ENCODE data around the gene RNF182. TPM values are rescaled to one million over a fixed set of nuclear protein-coding genes. Genes with fewer than 3 reads are reported as not detected.

RNF182 gene
- polyA plus RNA-seq, 3 donors = not detected

- no peak overlapping the region for H3K9ac ChIP-seq (ENCODE audit: insufficient read depth, low read length, poor library complexity, severe bottlenecking)
- TF ChIP-seq, protein P1, sequence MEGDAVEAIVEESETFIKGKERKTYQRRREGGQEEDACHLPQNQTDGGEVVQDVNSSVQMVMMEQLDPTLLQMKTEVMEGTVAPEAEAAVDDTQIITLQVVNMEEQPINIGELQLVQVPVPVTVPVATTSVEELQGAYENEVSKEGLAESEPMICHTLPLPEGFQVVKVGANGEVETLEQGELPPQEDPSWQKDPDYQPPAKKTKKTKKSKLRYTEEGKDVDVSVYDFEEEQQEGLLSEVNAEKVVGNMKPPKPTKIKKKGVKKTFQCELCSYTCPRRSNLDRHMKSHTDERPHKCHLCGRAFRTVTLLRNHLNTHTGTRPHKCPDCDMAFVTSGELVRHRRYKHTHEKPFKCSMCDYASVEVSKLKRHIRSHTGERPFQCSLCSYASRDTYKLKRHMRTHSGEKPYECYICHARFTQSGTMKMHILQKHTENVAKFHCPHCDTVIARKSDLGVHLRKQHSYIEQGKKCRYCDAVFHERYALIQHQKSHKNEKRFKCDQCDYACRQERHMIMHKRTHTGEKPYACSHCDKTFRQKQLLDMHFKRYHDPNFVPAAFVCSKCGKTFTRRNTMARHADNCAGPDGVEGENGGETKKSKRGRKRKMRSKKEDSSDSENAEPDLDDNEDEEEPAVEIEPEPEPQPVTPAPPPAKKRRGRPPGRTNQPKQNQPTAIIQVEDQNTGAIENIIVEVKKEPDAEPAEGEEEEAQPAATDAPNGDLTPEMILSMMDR (IDR thresholded peaks at IDR 0.05) = no peak
- no CpG with 5 or more reads among the region's 2 CpGs for WGBS (ENCODE audit: insufficient coverage)
- no peak overlapping the region for H2AFZ ChIP-seq (ENCODE audit: insufficient read depth, low read depth, low read length, poor library complexity, severe bottlenecking)
- H3K36me3 Mint-ChIP-seq = no peaks in the 10 kb centered on the region
- intact Hi-C loops (cut with micrococcal nuclease) = no loop called here
- H3K4me2 ChIP-seq (replicated peaks; ENCODE audit: extremely low read depth, low read length, poor library complexity, severe bottlenecking) = no peak overlapping the region
- no peaks in the 10 kb centered on the region for H3K36me3 ChIP-seq (replicated peaks in 1 of 2; ENCODE audit: control insufficient read depth in 1 of 2, insufficient read depth in 2 of 2, low read length in 2 of 2)
- H3K4me1 Mint-ChIP-seq = peaks cover 13% of the 10 kb centered on the region
- H3K4me3 ChIP-seq (replicated peaks in 1 of 3; ENCODE audit: low read depth in 2 of 3, low read length in 3 of 3) = no peak overlapping the region
- no peak for DNase-seq
- no peak overlapping the region for H3K27ac ChIP-seq (ENCODE audit: low read depth in 1 of 2, low read length in 2 of 2)
- H3K27me3 ChIP-seq (ENCODE audit: control insufficient read depth in 2 of 2, insufficient read depth in 2 of 2, low read length in 2 of 2) = no peaks in the 10 kb centered on the region
- H3K9me3 ChIP-seq (replicated peaks in 1 of 2; ENCODE audit: control insufficient read depth in 1 of 2, insufficient read depth in 1 of 2, low read length in 2 of 2) = no peaks in the 10 kb centered on the region
- H3K27me3 Mint-ChIP-seq (ENCODE audit: low read depth in 3 of 3) = peaks cover 2 to 5% (median 3%) of the 10 kb centered on the region in 3 donors
- no peaks in the 10 kb centered on the region for H3K79me2 ChIP-seq (ENCODE audit: insufficient read depth, low read length)
- no peaks in the 10 kb centered on the region for H4K20me1 ChIP-seq (ENCODE audit: insufficient read depth, low read length)
- H3K4me1 ChIP-seq (ENCODE audit: control insufficient read depth in 1 of 2, insufficient read depth in 2 of 2, low read length in 2 of 2) = peaks cover 9 to 13% of the 10 kb centered on the region in 2 donors
- peak overlapping the region in 1 of 7 donors; percentile 36 for H3K27ac Mint-ChIP-seq
- H3K4me3 Mint-ChIP-seq = no peak overlapping the region
- H3K9me3 Mint-ChIP-seq = peaks cover 0 to 7% (median 0%) of the 10 kb centered on the region in 7 donors
These were observed 95.8 kb downstream of the RNF182 start for GRCh38 chr6:14020551-14020950.

DNA sequence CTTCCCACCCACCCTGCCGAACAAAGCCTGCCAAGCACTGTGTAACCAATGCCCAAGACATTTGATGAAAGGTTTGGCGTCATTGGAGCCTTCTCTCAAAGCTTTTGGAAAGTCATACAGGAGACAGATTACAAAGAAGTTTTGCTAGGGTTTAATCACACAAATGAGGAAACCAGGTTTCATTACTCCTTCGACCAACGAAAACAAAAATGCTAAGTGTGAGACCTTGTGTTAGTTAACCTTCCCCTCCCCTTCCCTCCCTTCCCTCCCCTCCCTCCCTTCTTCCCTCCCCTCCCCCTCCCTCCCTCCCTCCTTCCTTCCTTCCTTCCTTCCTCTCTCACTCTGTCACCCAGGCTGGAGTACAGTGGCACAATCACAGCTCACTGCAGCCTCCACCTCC lies 96.7 kb downstream of the RNF182 start:
- no peak overlapping the region for H3K4me3 Mint-ChIP-seq
- H3K36me3 Mint-ChIP-seq = no peaks in the 10 kb centered on the region
- peaks cover 0 to 5% (median 3%) of the 10 kb centered on the region in 3 donors for H3K27me3 Mint-ChIP-seq (ENCODE audit: low read depth in 3 of 3)
- peaks cover 0 to 7% (median 0%) of the 10 kb centered on the region in 7 donors for H3K9me3 Mint-ChIP-seq
- Histone ChIP-seq H3K9ac (ENCODE audit: insufficient read depth, low read length, poor library complexity, severe bottlenecking) (no peak overlapping the region), H3K79me2 (ENCODE audit: insufficient read depth, low read length) (no peaks in the 10 kb centered on the region), H3K4me3 (replicated peaks in 1 of 3; ENCODE audit: low read depth in 2 of 3, low read length in 3 of 3) (no peak overlapping the region), H3K4me1 (ENCODE audit: control insufficient read depth in 1 of 2, insufficient read depth in 2 of 2, low read length in 2 of 2) (peaks cover 11 to 15% of the 10 kb centered on the region in 2 donors), H3K27me3 (ENCODE audit: control insufficient read depth in 2 of 2, insufficient read depth in 2 of 2, low read length in 2 of 2) (no peaks in the 10 kb centered on the region), H3K27ac (ENCODE audit: low read depth in 1 of 2, low read length in 2 of 2) (no peak overlapping the region), H2AFZ (ENCODE audit: insufficient read depth, low read depth, low read length, poor library complexity, severe bottlenecking) (no peak overlapping the region), H3K36me3 (replicated peaks in 1 of 2; ENCODE audit: control insufficient read depth in 1 of 2, insufficient read depth in 2 of 2, low read length in 2 of 2) (no peaks in the 10 kb centered on the region), H3K4me2 (replicated peaks; ENCODE audit: extremely low read depth, low read length, poor library complexity, severe bottlenecking) (no peak overlapping the region), H4K20me1 (ENCODE audit: insufficient read depth, low read length) (no peaks in the 10 kb centered on the region), H3K9me3 (replicated peaks in 1 of 2; ENCODE audit: control insufficient read depth in 1 of 2, insufficient read depth in 1 of 2, low read length in 2 of 2) (no peaks in the 10 kb centered on the region)
- intact Hi-C loops (cut with micrococcal nuclease) = no loop called here
- peaks cover 17% of the 10 kb centered on the region for H3K4me1 Mint-ChIP-seq
- WGBS (ENCODE audit: insufficient coverage) = 92% methylated on average over 2 of the region's 4 CpGs
- DNase-seq = no peak
- TF ChIP-seq, protein P1 (IDR thresholded peaks at IDR 0.05) = no peak
- H3K27ac Mint-ChIP-seq = no peak overlapping the region

Data from CD14-positive monocyte (primary cell).